ENCODE results near the gene USO1. TPM values are rescaled to one million over a fixed set of nuclear protein-coding genes. Genes with fewer than 3 reads are reported as not detected.

USO1 gene
- total RNA-seq, 3 donors from 2014 or later = 44.3 to 65.8 (median 55.9) TPM

Other genes with a start within 250 kb of the USO1 start
- gene RCHY1, start 210.2 kb upstream of the USO1 start, total RNA-seq = 10 to 100 TPM; 30.5 to 42.2 (median 33.4) TPM
- 10 to 100 TPM; 17.3 to 21.8 (median 21.5) TPM for gene THAP6, start 210.1 kb upstream of the USO1 start, total RNA-seq
- not detected for gene ODAPH, start 168.5 kb upstream of the USO1 start, total RNA-seq
- 1 to 10 TPM; 1.6 to 3.5 (median 2.3) TPM for gene CDKL2, start 94.0 kb upstream of the USO1 start, total RNA-seq
- 100 to 1,000 TPM; 144 to 149 (median 149) TPM for gene G3BP2, start 51.2 kb upstream of the USO1 start, total RNA-seq
- under 1 TPM in 2 of 3 donors, not detected in 1; 0.13 to 0.43 TPM for gene PPEF2, start 177.9 kb downstream of the USO1 start, total RNA-seq
- gene NAAA, start 216.4 kb downstream of the USO1 start, total RNA-seq = 100 to 1,000 TPM; 101 to 226 (median 163) TPM